G401.6 (cell line): ENCODE data around the gene ELFN2.

Source experiments
- FAIRE-seq: peaks from 2 replicates; lab custom pipeline; 2012; peaks lifted over from hg19 to GRCh38; lab: Jason Lieb, UNC

ELFN2 gene

DNA sequence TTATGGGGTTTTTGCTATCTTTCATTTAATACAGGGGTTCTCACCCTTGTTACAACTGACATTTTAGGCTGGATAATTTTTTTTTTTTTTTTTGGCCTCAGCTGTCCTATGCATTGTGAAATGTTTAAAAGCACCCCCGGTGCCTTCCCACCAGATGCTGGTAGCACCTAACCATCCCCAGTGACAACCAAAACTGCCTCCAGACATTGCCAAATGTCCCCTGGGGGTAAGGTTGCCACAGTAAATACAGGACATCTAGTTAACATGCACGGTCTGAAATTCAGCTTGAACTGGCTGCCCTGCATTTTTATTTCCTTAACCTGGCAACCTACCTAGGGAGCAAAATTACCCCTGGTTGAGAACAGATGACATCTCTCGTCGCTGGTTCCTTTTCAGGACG, 72.6 kb downstream of the ELFN2 start:
- FAIRE-seq = no peak

DNA sequence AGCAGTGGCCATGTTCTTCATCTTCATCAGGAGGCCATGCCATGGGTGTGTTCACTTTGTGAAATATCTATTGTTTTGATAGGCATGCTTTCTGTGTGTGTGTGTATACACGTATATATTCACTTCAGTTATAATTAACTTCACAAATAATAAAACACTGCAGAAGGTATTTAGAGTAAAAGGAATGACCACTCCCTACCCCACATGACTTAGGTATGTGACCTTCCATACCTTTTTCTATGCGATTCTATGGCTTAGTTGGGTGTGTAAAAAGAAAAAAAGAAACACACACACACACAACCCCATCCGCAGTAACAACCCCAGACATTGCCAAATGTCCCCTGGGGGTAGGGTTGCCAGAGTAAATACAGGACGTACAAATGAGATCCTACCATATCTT, 73.0 kb downstream of the ELFN2 start:
- FAIRE-seq = no peak

DNA sequence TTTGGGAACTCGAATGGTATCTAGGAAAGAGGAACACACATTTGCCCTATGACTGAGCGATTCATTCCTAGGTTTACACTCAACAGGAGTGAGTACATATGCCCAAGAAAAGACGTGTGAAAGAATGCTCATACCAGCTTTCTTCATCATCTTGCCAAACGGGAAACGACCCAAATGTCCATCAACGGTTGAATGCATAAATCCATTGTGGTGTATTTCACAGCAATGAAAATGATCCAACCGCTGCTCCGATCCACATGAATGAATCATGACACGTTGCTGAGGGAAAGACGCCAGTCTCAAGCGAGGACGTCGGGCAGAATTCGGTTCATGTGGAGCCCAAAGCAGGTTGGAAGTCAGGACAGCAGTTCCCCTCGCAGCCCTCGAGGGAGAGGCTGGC, 73.4 kb downstream of the ELFN2 start:
- FAIRE-seq = no peak

DNA sequence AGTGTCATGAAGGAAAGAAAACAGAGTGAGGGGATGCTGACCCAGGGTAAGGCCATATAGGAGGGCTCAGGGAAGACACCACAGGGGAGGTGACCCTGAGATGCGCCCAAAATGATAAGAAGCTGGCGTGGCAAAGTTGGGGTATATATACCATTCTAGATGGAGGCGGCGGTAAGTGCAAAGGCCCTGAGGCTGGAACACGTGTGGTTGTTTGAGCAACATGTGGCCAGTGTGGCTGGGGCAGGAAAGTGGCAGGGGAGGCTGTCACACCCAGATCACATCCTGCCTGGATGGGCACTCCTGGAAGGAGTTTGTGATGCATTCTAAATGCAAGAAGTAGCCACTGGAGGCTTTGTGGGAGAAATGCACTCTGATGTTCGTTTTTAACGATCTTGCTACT, 74.8 kb downstream of the ELFN2 start:
- no peak for FAIRE-seq

DNA sequence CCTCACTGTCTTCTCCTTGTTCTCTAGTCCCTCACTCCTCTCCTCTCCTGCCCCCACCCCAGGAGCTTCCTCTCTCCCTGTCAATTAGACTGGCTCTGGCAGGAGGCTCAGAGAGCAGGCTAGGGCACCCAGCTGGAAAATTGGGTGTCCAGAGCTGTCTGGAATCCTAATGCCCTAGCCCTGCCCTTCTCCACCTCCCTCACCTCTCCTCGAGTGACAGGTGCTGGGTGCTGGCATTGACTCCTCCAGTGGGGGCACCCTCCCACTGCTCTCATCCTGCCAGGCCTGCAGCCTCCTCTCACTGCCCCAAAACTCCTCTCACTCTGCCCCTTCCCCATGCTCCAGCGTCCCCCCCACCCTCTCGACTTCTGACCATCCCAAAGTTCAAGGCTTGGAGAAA, 76.0 kb downstream of the ELFN2 start:
- FAIRE-seq = no peak

DNA sequence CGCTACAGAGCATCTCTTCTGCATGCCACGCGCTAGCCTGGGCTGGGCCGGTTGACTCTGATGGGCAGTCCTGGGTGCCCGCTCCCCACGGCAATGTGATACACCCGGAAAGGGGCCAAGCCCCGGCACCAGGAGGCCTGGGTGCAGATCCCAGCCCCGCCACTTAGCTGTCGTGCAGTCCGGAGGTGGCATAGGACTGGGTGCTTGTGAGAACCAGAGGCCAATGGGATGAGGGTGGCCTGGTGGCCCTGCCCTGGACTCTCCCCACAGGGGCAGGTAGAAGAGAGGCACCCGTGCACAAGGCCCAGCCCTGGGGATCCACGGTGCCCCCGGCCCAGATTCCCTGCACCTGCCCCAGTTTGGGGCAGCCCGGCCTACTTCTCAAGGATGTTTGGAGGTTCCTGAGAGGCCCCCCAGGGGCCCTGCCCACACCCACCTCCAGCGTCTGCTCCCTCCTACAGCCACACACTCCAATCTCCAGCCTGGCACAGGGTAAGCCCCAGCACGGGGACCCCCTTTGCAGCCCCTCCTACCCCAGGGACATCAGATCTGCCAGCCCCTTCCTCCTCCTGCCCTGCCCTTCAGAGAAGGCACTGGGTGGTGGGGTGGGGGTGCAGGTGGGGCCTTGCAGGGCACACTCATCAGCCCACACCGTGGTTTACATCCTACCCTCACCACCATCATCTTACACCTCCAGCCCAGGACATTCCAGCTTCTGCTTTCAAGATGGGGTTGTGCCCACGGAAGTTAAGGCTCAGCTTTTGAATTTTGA, 78.0 kb downstream of the ELFN2 start:
- FAIRE-seq = no peak

DNA sequence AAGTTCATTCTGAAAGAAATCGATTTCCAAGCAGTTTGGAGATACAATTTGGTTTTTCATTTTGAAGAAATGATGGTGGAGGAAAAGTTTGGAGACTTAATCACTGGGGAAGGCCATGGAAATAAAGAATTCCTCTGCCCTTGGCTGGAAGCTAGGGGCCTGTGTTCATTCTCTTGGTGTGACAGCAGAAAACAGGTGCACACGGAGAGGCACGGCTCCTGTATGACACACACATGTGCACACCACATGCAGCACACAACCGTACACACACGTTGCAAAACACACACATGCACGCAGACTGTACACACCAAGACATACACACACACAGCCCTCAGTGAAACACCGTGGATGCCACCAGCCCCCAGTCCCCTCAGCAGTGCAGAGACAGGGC, 80.8 kb downstream of the ELFN2 start:
- no peak for FAIRE-seq

DNA sequence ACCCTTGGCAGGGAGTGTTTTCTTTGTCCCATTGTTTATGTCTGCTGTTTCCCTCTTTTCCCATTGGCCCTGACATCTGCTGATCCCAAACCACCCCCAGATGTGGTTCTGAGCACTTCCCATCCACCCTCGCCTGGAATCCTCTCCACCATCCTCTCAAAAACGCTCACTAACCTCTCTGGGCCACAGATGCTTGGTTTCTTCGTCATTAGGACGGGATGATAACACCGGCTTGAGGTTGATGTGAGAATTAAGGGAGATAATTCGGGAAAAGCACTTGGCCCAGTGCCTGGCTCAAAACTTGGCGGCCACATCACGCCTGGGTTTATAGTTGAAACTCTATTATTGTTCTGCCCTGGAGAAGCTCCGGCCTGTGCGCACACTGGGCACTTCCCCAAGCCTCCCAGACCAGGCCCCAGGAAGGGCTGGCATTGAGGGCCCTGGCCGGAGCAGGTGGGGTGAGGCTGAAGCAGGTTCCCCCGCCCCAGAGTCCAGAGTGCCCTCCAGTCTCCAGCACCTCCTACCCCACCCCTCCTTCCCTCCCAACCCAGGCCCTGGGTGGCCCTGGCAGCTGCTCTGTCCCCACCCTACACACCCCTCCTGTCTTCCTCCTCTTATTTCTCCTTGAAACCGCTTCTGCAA, 81.3 kb downstream of the ELFN2 start:
- no peak for FAIRE-seq

DNA sequence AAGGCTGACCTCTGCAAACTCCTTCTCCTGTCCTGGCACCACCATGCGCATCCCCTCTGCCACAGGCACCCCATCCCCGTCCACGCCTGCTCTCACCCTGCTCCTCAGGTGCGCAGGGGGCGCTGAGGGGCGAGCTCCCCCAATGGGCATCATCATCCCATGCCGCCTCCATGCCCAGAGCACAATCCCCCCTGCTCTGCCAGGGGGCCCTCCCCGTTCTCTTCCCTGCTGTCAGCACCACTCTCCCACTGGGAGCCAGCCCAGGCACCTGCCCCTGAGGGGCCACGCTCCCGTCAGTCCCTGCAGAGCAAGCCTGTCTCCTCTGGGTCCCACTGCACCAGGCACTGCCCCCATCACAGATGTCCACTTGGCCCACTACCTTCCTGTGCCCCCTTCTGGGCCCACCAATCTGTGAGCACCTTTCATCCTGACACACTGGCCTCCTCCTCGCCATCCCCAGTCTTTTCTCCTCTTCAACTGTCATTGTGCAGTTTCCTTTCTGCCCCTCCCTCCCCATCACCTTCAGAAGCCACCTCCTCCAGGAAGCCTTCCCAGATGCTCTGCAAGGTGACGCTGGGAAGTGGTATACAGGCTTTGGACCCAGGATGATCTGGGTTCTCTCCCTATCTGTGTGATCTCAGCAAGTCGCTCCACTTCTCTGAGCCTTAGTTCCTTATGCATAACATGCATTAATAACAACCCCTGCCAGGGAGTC, 82.4 kb downstream of the ELFN2 start:
- FAIRE-seq = no peak

DNA sequence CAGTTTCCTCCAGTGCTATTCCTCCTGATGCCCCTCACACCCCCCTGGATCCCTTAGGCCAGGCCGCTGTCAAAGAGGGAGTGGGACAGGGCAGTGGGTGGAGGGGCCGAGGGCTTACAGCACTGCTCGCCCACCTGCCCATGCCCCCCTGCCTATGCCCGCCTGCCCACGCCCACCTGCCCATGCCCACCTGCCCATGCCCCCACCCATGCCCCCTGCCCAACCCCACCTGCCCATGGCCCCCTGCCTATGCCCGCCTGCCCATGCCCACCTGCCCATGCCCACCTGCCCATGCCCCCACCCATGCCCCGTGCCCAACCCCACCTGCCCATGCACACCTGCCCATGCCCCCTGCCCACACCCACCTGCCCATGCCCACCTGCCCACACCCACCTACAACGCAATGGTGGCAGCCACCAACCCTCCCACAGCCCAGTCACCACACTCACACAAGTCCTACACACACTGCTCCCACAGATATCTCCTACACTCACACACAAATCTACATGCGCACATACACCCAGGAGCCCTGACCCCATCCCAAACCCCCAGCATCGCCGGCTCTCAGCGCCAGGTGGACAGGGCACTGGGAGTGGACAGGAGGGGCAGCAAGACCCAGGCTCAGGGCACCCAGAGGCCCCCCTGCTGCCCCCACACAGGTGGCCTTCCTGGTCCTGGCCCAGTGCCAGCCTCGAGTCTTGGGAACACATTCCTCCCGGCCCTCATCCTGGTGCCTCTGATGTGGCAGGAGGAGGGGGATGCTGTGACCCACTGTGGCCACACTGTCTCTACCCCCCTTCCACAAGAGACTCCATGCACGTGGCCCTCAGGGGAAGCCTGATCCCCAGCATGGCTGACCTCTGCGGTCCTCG, 83.2 kb downstream of the ELFN2 start:
- FAIRE-seq = no peak

DNA sequence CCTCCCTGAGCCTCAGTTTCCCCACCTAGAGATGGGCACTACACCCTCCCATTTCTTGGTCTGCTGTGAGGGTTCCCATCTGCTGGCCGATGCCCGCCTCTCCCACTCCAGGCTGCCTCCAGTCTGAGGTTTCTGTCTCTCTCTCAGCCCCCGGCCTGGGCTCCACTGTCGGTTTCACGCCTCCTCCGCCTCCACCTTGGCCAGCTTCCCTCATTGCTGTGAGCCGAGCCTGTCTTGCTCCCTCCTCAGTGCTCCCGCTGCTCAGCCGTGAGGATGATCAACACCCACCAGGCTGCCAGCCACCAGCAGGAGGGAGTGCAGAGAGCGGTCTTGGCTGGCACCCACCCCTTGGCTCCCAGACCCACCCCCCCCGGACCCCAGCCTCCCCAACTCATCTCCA, 83.9 kb downstream of the ELFN2 start:
- no peak for FAIRE-seq

DNA sequence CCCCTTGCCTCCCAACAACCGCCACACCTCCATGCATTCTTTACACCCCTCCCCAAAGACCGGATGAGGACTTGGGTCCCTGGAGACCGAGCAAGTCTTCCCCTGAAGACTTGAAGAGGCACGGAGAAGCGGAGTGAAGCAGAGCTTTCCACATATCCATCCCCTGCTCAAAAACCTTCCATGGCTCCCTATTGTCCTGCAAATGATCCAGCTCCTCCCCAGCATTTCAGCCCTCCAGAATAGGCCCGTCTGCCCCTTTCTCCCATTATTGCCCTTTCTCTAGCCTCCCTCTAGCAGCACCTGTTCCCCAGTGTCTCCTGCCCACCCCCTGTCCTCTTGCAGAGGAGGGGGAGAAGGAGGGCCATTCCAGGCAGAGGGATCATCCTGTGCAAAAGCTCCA, 85.2 kb downstream of the ELFN2 start:
- FAIRE-seq = no peak

DNA sequence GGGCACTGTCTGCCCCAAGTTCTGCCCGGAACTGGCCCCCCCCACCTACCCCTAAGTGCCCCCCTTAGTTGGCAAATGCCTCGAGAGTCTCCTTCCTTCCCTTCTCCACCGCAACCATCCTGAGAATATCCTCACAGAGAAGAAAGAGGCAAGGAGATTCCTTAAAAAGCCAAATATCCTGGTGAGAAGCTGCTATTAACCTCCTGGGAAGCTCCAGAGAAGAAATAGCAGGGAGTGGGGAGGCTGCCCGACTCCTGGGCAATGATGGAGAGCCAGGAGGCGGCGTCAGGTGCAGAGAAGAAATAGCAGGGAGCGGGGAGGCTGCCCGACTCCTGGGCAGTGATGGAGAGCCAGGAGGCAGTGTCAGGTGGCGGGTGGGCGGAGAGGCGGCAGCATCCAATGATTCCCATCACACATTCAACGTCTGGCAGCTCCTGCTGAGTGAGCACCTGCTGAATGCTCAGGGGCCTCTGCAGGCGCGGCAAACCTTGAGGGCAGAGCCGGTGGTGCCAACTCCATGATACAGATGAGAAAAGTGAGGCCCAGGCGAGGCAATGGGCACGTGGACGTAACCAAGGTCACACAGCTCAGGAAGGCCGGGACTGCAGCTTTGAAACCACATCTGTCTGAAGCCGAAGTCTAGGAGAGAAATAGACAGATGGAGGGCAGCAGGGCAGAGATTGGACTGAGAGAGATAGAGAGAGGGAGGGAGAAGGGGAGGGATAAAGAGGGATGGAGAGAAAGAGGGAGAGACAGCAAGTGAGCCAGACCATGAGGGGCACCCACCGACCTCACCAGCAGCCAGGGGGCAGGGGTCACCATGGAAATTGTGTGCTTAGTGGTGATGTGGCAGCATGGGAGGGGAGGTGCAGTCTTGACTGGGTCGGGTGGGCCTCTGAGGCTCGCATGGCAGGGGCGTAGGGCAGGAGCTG, 86.7 kb downstream of the ELFN2 start:
- no peak for FAIRE-seq

DNA sequence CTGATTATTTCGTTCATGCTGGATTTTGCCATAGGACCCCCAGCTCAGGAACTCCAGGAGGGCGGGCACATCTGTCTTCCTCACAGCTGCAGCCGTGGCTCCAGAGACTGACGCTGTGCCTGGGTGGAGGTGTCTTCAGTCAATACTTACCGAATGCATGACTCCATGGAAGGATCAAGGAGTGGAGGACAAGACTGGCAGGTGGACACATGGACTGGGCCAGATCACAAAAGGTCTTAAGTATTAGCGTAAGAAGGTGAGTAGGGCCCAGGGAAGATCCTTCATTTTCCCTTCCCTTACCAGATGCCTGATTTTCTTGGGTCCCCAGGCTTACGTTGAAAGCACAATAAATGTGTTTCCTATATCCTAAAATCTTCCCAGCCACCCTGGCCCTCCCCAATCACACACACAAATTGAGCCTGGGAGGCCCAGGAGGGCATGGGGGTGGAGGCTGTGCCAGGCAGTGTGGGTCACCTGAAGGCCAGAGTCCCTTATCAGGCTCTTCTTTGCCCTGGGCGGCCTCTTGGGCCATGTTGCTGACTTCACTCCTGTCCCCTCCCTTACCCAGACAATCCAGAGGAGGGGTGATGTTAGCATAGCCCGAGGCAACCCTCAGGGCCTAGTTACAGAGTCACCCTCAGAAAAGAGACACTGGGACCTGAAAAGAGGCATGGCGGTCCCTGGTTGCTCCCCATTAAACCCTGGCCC, 88.6 kb downstream of the ELFN2 start:
- no peak for FAIRE-seq

DNA sequence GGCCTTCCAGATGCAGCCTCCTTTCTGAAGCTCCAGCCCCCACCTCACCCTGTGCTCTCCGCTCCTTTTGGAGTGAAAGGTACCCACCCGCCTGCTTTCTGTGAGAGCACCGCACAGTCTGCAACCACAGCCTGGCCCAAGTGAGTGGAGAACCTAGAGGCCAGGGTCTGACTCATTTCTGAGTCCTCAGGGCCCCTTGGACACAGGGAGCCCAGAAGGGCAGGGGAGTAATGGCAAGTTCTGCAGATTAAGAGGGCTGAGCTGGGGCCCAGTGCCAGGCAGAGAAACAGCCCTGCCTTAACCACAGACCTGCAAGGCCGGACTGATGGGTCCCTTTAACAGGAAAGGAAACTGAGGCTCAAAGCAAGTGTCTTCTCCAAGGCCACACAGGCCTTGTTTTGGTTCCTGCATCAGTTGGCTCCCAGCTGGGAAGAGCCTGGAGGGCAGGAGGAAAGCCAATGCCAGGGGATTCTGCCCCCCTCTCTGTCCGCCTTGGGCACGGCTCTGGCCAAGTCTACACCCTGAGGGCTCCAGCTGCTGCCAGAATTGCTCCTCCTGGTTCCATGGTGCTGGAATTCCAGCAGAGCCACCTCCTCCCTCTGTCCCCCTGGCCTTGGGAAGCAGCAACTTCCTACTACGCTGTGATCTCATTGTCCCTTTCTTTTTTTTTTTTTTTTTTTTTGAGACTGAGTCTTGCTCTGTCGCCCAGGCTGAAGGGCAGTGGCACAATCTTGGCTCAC, 89.9 kb downstream of the ELFN2 start:
- FAIRE-seq = no peak

DNA sequence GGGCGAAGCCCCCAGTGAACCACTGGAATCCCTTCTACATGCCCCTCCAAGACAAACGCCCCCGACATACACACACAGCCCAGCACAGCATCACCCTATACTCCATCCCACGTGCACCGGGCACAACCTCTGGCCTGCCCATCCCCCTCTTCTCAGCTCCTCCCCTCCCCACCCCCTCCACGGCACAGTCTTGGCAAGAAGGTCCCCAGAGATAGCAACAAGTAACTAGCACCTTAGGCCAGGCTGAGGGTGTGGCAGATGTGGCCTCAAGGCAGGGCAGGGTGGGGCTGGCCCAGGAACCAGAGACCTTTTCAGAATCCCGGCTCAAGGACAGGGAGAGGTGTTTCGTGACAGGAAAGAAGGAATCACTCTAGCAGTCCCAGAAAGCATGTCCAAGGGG, 90.7 kb downstream of the ELFN2 start:
- no peak for FAIRE-seq

DNA sequence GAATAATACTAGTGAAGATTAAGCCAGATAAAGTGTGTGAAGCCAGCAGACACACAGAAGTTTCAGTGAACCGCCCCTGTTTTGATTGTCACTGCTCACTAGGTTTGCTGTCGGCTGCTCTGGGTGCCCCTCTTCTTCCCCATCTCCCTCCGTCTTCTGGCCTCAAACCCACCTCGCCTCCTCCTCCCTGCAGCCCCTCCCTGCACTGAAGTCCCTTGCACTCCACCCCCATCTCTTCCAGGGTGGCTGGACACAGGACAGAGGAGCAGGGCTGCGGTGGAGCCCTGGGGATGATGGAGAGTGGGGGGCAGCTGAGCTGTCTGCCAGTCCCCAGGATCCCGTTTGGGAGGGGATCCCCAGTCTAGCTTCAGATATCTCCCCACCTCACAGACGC, 91.5 kb downstream of the ELFN2 start:
- no peak for FAIRE-seq

DNA sequence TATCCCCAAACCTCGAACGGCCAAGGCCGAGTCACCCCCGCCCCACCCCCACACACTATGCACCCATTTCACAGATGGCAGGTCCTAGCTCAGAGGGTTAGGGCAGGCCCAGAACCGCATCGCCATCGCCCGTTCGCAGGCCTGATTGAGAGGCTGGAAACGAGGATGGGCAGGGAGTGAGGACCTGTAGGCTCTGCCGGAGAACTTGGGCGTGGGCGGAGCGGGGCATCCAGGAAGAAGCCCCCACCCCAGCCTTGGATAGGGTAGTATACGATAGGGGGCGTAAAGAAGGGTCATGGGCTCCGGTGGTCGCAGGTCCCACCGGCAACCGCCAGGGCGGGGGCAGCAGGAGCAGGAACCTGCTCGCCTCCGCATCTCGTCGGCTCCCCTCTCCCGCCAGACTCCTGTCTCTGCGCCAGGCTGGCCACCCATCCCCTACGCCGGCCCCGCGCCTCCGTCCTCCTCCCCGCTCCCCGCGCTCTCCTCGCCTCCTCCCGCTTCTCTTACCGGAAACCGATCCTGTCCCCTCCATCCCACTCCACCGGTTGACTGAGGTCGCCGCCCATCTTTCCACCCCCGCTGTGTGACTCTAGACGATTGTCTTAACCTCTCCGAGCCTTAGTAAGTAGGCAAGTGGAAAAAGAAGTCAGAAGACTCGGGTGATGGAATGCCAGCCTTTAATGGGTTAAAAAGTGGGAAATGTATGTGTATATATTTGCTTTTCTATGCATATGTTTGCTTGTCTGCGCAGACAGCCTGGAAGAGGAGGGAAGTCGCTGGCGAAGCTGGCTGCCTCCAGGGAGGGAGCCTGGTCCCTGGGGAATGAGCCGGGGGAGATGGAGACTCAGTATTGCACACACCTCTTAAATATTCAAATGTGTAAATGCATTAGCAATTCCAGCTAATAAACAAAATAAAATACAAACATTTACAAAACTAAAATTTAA, 92.1 kb downstream of the ELFN2 start:
- no peak for FAIRE-seq

DNA sequence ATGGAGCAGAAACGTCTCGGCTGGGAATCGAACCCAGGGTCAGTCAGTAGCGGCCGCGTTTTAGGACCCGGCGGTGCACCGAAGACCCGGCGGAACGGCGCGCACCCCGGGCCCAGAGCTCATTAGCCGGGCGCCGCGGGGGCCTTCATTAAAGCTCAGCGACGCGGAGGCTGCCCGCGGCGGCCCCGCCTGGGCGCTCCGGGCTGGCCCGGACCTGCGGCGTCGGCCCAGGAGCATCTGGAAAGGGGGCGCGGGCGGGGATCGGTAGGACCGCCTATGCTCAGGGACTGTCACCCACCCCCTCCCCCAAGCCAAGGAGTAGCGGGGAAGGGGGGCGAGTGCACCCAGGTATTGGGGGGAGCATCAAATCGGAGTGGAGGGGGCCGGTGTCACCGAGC, 92.8 kb downstream of the ELFN2 start:
- no peak for FAIRE-seq
